A549 treated with GW870086 at 1 μM for 4 hours (cell line): ENCODE measurements around the gene RSPH4A. TPM values are rescaled to one million over a fixed set of nuclear protein-coding genes. Genes with fewer than 3 reads are reported as not detected.

ENCODE experiments used
- total RNA-seq: library from RNA; stranded (reverse); fragments of 200-300 nt; extraction: Qiagen RNA extraction; gene quantifications from 5 replicates; pipeline ENCODE4 v1.2.3, GENCODE V29; 2022; ENCODE audit warnings: low read depth

Gene RSPH4A
- 0.19 to 0.27 TPM (median 0.24 TPM) in 5 replicates for total RNA-seq

GRCh38 chr6:116615937-116616736, at the start of gene RSPH4A:
TSS of gene RSPH4A (plus strand) at chr6:116616479. CDS start at chr6:116616624, 145 bp downstream.

GRCh38 chr6:116570856-116571682, 45.2 kb upstream of the RSPH4A start, which contains the start of gene RWDD1:
TSS of gene RWDD1 (plus strand) at chr6:116571504. CDS start at chr6:116571583, 79 bp downstream.

GRCh38 chr6:116680880-116681672, 64.8 kb downstream of the RSPH4A start, which contains the start of gene KPNA5:
TSS of gene KPNA5 (plus strand) at chr6:116681211. CDS start at chr6:116681335, 124 bp downstream.

Other genes starting within 250 kb of the RSPH4A start
- gene DSE, start 245.5 kb upstream of the RSPH4A start, total RNA-seq, result 11.1 to 15.3 TPM (median 14.7 TPM) in 5 replicates
- 0.34 TPM in 1 of 5 replicates, not detected in the others for gene CALHM6, start 155.1 kb upstream of the RSPH4A start, total RNA-seq
- gene CALHM5, start 104.8 kb upstream of the RSPH4A start, total RNA-seq, result 0.02 to 0.10 TPM (median 0.05 TPM) in 5 replicates
- gene TRAPPC3L, start 70.8 kb upstream of the RSPH4A start, total RNA-seq, result not detected in 5 replicates
- gene CALHM4, start 62.7 kb upstream of the RSPH4A start, total RNA-seq, result not detected in 5 replicates
- 24.0 to 42.7 TPM (median 37.2 TPM) in 5 replicates for gene RWDD1, start 45.0 kb upstream of the RSPH4A start, total RNA-seq
- gene ZUP1, start 52.3 kb downstream of the RSPH4A start, total RNA-seq, result 6.4 to 8.0 TPM (median 7.7 TPM) in 5 replicates
- 0.46 to 1.9 TPM (median 1.7 TPM) in 5 replicates for gene KPNA5, start 64.7 kb downstream of the RSPH4A start, total RNA-seq
- not detected in 5 replicates for gene FAM162B, start 149.2 kb downstream of the RSPH4A start, total RNA-seq
- not detected in 5 replicates for gene GPRC6A, start 212.6 kb downstream of the RSPH4A start, total RNA-seq